Liver (tissue), 9 donors: ENCODE data around the gene SP3. TPM values are rescaled to one million over a fixed set of nuclear protein-coding genes. Genes with fewer than 3 reads are reported as not detected.

Source experiments
- DNase-seq: peaks from one replicate; pipeline ENCODE4 v3.0.0-alpha.2; 2017; ENCODE audit warnings: low spot score
- H3K27ac ChIP-seq, 2 donors: one replicate each; pipeline ENCODE4 v1.7.0; 2013; ENCODE audit warnings: inconsistent platforms in 2 of 2, low read length in 2 of 2, control low read depth in 1 of 2, low read depth in 1 of 2, mild to moderate bottlenecking in 1 of 2
- H3K27me3 ChIP-seq, 4 donors: one replicate each; pipeline versions ENCODE4 v1.6.1 to v1.7.0; 2013; ENCODE audit warnings: low read length in 3 of 4, inconsistent platforms in 1 of 4, mild to moderate bottlenecking in 1 of 4, moderate library complexity in 1 of 4; ENCODE audit not compliant: control insufficient read depth in 4 of 4, insufficient read depth in 4 of 4
- H3K36me3 ChIP-seq, 4 donors: one replicate each; pipeline versions ENCODE4 v1.6.1 to v1.7.0; 2013; ENCODE audit warnings: low read length in 3 of 4, mild to moderate bottlenecking in 3 of 4, low read depth in 1 of 4, moderate library complexity in 1 of 4; ENCODE audit not compliant: control insufficient read depth in 4 of 4, insufficient read depth in 3 of 4
- H3K4me1 ChIP-seq, 4 donors: one replicate each; pipeline versions ENCODE4 v1.6.1 to v1.7.0; 2013; ENCODE audit warnings: low read length in 3 of 4, mild to moderate bottlenecking in 3 of 4, moderate library complexity in 1 of 4; ENCODE audit not compliant: control insufficient read depth in 4 of 4, insufficient read depth in 4 of 4
- H3K4me3 ChIP-seq, 3 donors: one replicate each; pipeline versions ENCODE4 v1.6.1 to v1.7.0; 2013; ENCODE audit warnings: low read length in 3 of 3, control low read depth in 1 of 3, low read depth in 1 of 3, mild to moderate bottlenecking in 1 of 3
- H3K9ac ChIP-seq, 2 donors: one replicate each; pipeline ENCODE4 v1.7.0; 2013; ENCODE audit warnings: low read length in 2 of 2, mild to moderate bottlenecking in 2 of 2, moderate library complexity in 2 of 2, control low read depth in 1 of 2, low read depth in 1 of 2
- H3K9me3 ChIP-seq, 4 donors: one replicate each; pipeline versions ENCODE4 v1.6.1 to v1.7.0; 2013; ENCODE audit warnings: low read length in 3 of 4; ENCODE audit not compliant: control insufficient read depth in 4 of 4
- ATF3 ChIP-seq: IDR thresholded peaks from 2 replicates; pipeline ENCODE4 v1.6.1; 2016; ENCODE audit warnings: antibody characterized with exemption
- CTCF ChIP-seq: fragments of 150-350 bp; IDR thresholded peaks from 2 replicates; pipeline ENCODE4 v1.5.1; 2017; ENCODE audit warnings: improper control_type of control experiment, low read depth, low read length; ENCODE audit not compliant: missing input control
- EGR1 ChIP-seq, 2 donors: IDR thresholded peaks; 2 replicates each; pipeline ENCODE4 v1.6.1; 2016 to 2018; ENCODE audit warnings: antibody characterized with exemption in 2 of 2, low read depth in 2 of 2
- FOXA1 ChIP-seq: IDR thresholded peaks from 2 replicates; pipeline ENCODE4 v1.6.1; 2016; ENCODE audit warnings: antibody characterized with exemption
- FOXA2 ChIP-seq: IDR thresholded peaks from 2 replicates; pipeline ENCODE4 v1.6.1; 2016; ENCODE audit warnings: antibody characterized with exemption
- GABPA ChIP-seq, 2 donors: IDR thresholded peaks in 1 of 2; conservative IDR thresholded peaks in 1 of 2; 2 replicates each; pipeline ENCODE4 v1.6.1; 2016; ENCODE audit warnings: antibody characterized with exemption in 2 of 2, mild to moderate bottlenecking in 1 of 2, moderate library complexity in 1 of 2
- HNF4A ChIP-seq, 2 donors: conservative IDR thresholded peaks; 2 replicates each; pipeline ENCODE4 v1.6.1; 2016; ENCODE audit warnings: antibody characterized with exemption in 2 of 2, mild to moderate bottlenecking in 2 of 2
- NR2F2 ChIP-seq: IDR thresholded peaks from 2 replicates; pipeline ENCODE4 v1.6.1; 2016; ENCODE audit warnings: antibody characterized with exemption
- RAD21 ChIP-seq, 2 donors: IDR thresholded peaks; 2 replicates each; pipeline ENCODE4 v1.6.1; 2016; ENCODE audit warnings: antibody characterized with exemption in 2 of 2, mild to moderate bottlenecking in 2 of 2
- REST ChIP-seq: IDR thresholded peaks from 2 replicates; pipeline ENCODE4 v1.6.1; 2016; ENCODE audit warnings: antibody characterized with exemption, mild to moderate bottlenecking
- RXRA ChIP-seq, 2 donors: IDR thresholded peaks; 2 replicates each; pipeline ENCODE4 v1.6.1; 2017 to 2018; ENCODE audit warnings: antibody characterized with exemption in 2 of 2, mild to moderate bottlenecking in 1 of 2
- SP1 ChIP-seq: IDR thresholded peaks from 2 replicates; pipeline ENCODE4 v1.6.1; 2018; ENCODE audit warnings: antibody characterized with exemption, mild to moderate bottlenecking
- TAF1 ChIP-seq: conservative IDR thresholded peaks from 2 replicates; pipeline ENCODE4 v1.6.1; 2016; ENCODE audit warnings: antibody characterized with exemption, mild to moderate bottlenecking
- YY1 ChIP-seq: IDR thresholded peaks from 2 replicates; pipeline ENCODE4 v1.6.1; 2016; ENCODE audit warnings: antibody characterized with exemption, mild to moderate bottlenecking
- WGBS: extraction: QIAGEN DNeasy Blood & Tissue Kit; methylation state at CpG from one replicate; pipeline ENCODE4 v1.1.7; 2013; 5-methylcytosine and 5-hydroxymethylcytosine counted together
- polyA plus RNA-seq, 2 donors: library from polyadenylated mRNA; stranded (reverse) in 1 of 2; unstranded in 1 of 2; fragments of 200-250 nt in 1 of 2; fragments of >200 nt in 1 of 2; fragmentation: Nextera tagmentation in 1 of 2; extraction: Ambion mirVana in 1 of 2; gene quantifications; one replicate each; pipeline versions ENCODE4 v1.2.1 to v1.2.3, GENCODE V29; 2013 to 2015
- total RNA-seq, 2 donors: library from RNA; depleted of rRNA; stranded (reverse); fragments of >200 nt; gene quantifications; one replicate each; pipeline ENCODE4 v1.2.3, GENCODE V29; 2014
- TF ChIP-seq, protein P1 (sequence below): IDR thresholded peaks from 2 replicates; pipeline ENCODE4 v1.6.1; 2016; ENCODE audit warnings: antibody characterized with exemption
- donor health status: healthy.
- donor health status: healthy.
- donor health status: healthy.
- donor health status: healthy.
- donor health status: healthy.

The SP3 gene
- total and polyA plus RNA-seq, 4 donors: 10.0 to 83.7 (median 33.2) TPM

- H3K27me3 ChIP-seq: no peaks in the 10 kb centered on the region
- H3K27ac ChIP-seq: no peak overlapping the region
- no peak for DNase-seq
- TF ChIP-seq GABPA (IDR thresholded peaks at IDR 0.05 in 1 of 2, conservative IDR thresholded peaks at IDR 0.05 in 1 of 2): no peak
- no peak for TF ChIP-seq SP1
- no peak for TF ChIP-seq RXRA (IDR thresholded peaks at IDR 0.05)
- no peak for TF ChIP-seq FOXA2
- H3K4me1 ChIP-seq: peaks cover 0 to 4% (median 0%) of the 10 kb centered on the region in 4 donors
- H3K4me3 ChIP-seq: no peak overlapping the region
- no peak overlapping the region for H3K9ac ChIP-seq
- H3K9me3 ChIP-seq: no peaks in the 10 kb centered on the region
- 84% methylated on average over 3 of the region's 3 CpGs for WGBS
- H3K36me3 ChIP-seq: no peaks in the 10 kb centered on the region
These were observed 83.3 kb downstream of the SP3 start for GRCh38 chr2:173881886-173882285.

- no peak for DNase-seq
- Histone ChIP-seq H3K9me3 (no peaks in the 10 kb centered on the region), H3K36me3 (no peaks in the 10 kb centered on the region), H3K4me3 (no peak overlapping the region), H3K4me1 (peaks cover 0 to 4% (median 0%) of the 10 kb centered on the region in 4 donors), H3K27ac (no peak overlapping the region), H3K9ac (no peak overlapping the region), H3K27me3 (no peaks in the 10 kb centered on the region)
- 39% methylated on average over 4 of the region's 4 CpGs for WGBS
- TF ChIP-seq, protein P1, sequence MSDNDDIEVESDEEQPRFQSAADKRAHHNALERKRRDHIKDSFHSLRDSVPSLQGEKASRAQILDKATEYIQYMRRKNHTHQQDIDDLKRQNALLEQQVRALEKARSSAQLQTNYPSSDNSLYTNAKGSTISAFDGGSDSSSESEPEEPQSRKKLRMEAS: no peak
- TF ChIP-seq RAD21 (IDR thresholded peaks at IDR 0.05) (no peak), CTCF (no peak), FOXA2 (no peak), ATF3 (no peak), RXRA (IDR thresholded peaks at IDR 0.05) (no peak), YY1 (no peak)
These were observed 83.7 kb downstream of the SP3 start for GRCh38 chr2:173881461-173881860.

DNA sequence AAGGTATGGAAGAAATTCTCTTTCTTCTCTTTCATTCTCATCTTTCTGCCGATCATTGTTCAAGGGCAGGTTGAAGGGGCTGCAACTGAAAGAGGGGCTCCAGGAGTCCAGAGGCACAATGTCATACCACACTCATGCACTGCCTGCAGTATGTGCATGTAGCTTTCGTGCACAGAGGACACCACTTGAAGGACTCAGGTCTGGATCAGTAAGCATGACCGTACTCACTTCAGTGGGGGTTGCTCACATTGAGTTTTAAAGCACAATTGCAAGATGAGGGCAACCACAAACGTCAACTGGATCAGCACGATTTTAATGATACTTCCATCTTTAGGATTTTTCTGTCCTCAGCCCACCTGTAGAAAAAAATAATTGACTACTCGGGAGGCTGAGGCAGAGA lies 84.6 kb downstream of the SP3 start:
- WGBS: 88% methylated on average over 6 of the region's 6 CpGs
- TF ChIP-seq REST (no peak), HNF4A (conservative IDR thresholded peaks at IDR 0.05) (no peak), ATF3 (no peak), NR2F2 (no peak), CTCF (no peak), RAD21 (IDR thresholded peaks at IDR 0.05) (no peak), EGR1 (IDR thresholded peaks at IDR 0.05; ENCODE audit: low read depth in 2 of 2) (no peak), SP1 (no peak), YY1 (no peak), FOXA1 (no peak), GABPA (IDR thresholded peaks at IDR 0.05 in 1 of 2, conservative IDR thresholded peaks at IDR 0.05 in 1 of 2) (no peak), FOXA2 (no peak), TAF1 (no peak)
- TF ChIP-seq, protein P1: no peak
- H3K36me3 ChIP-seq: no peaks in the 10 kb centered on the region
- H3K9ac ChIP-seq: no peak overlapping the region
- H3K4me1 ChIP-seq: peaks cover 0 to 4% (median 0%) of the 10 kb centered on the region in 4 donors
- H3K9me3 ChIP-seq: no peaks in the 10 kb centered on the region
- no peak overlapping the region for H3K27ac ChIP-seq
- DNase-seq: no peak
- no peaks in the 10 kb centered on the region for H3K27me3 ChIP-seq
- no peak overlapping the region for H3K4me3 ChIP-seq
